ENCODE data around the gene SNCB. TPM values are rescaled to one million over a fixed set of nuclear protein-coding genes. Genes with fewer than 3 reads are reported as not detected.

The SNCB gene
- total and polyA plus RNA-seq, 2 of the 4 experiments (the other 2 are of a cell fraction) = 0.41 TPM; not detected in 1

DNA sequence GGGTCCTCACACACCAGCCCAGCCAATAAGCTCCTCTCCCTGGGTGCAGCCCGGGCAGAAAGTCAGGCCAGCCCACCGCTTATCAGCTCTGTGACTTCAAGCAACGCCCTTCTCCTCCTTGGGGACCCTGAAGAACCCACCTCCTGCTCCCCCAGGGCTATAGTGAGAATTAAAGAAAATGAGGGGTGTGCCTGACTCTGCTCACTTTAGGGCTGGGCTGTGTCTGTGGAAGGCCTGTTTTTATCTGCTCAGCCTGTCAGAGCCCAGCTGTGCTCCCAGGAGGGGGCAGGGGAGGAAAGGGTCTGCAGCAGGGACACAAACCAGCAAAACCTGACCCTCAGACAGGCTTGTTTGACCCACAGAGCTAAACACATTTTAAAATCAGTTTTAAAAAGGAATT is 24.3 kb downstream of the SNCB start:
- Histone ChIP-seq H3K4me3 (ENCODE audit: insufficient read depth, low read depth, low read length) (no peak overlapping the region), H3K18ac (ENCODE audit: low read depth, low read length) (no peak overlapping the region), H3K9me3 (ENCODE audit: control insufficient read depth, insufficient read depth, low read length) (no peaks in the 10 kb centered on the region), H4K8ac (ENCODE audit: low read depth in 2 of 2, low read length in 2 of 2) (no peak overlapping the region), H2AK5ac (ENCODE audit: low read depth, low read length) (no peak overlapping the region), H3K27ac (ENCODE audit: insufficient read depth, low read length) (no peak overlapping the region), H3K9ac (ENCODE audit: low read depth, low read length) (no peak overlapping the region), H3K9me1 (ENCODE audit: insufficient read depth, low read length) (peaks cover 14% of the 10 kb centered on the region), H2BK120ac (ENCODE audit: low read depth, low read length) (no peak overlapping the region), H2BK20ac (ENCODE audit: low read depth, low read length) (no peak overlapping the region), H3K14ac (replicated peaks; ENCODE audit: low read depth, low read length) (no peak overlapping the region), H3K4me1 (ENCODE audit: control insufficient read depth, insufficient read depth, low read length) (peaks cover 3% of the 10 kb centered on the region; the same call in 1 of the 2 replicates), H4K5ac (ENCODE audit: low read depth, low read length) (no peak overlapping the region), H2BK5ac (ENCODE audit: low read depth, low read length, poor library complexity, severe bottlenecking) (no peak overlapping the region), H3K56ac (ENCODE audit: extremely low read depth, insufficient read depth, low read length) (no peak overlapping the region), H3K4me2 (ENCODE audit: low read depth, low read length) (no peak overlapping the region), H4K91ac (ENCODE audit: insufficient read depth, low read depth, low read length) (no peak overlapping the region), H3K23ac (ENCODE audit: low read depth, low read length) (no peak overlapping the region), H3K4ac (ENCODE audit: low read depth, low read length) (no peak overlapping the region), H2AFZ (replicated peaks; ENCODE audit: low read length, poor library complexity) (no peak overlapping the region), H3K27me3 (ENCODE audit: control insufficient read depth, insufficient read depth, low read length) (no peaks in the 10 kb centered on the region), H4K20me1 (ENCODE audit: insufficient read depth, low read length) (peaks cover 21% of the 10 kb centered on the region), H2BK15ac (ENCODE audit: low read depth, low read length) (no peak overlapping the region), H3K36me3 (ENCODE audit: control insufficient read depth, insufficient read depth, low read length) (no peaks in the 10 kb centered on the region), H3K79me1 (ENCODE audit: low read depth in 1 of 2, low read length in 2 of 2) (peaks cover 4 to 35% of the 10 kb centered on the region in 2 experiments), H2AK9ac (replicated peaks; ENCODE audit: low read depth, low read length, poor library complexity) (no peak overlapping the region)
- intact Hi-C loops (cut with micrococcal nuclease) = no loop called here
- ATAC-seq (ENCODE audit: low read depth) (no peak), DNase-seq (no peak)
- CTCF ChIA-PET = interaction anchor here (0.6 kb wide), 1 partner anchor 9 kb away, joined by 3 read pairs; no protein-coding TSS in a partner anchor
- dilution Hi-C loops (cut with HindIII; ENCODE audit: low sequenced_read_pairs, unreplicated experiment) = no loop called here
- POLR2A ChIA-PET (ENCODE audit: unreplicated experiment) = no interaction called here
- in situ Hi-C loops (cut with MboI; ENCODE audit: low sequenced_read_pairs) = no loop called here
- BruUV-seq (replicated peaks) = no TSS peak
- no CpG with 5 or more reads among the region's 3 CpGs for WGBS, 2 experiments (ENCODE audit: extremely low coverage in 2 of 2, insufficient read length in 1 of 2)
- TF ChIP-seq FOS (IDR thresholded peaks at IDR 0.05; ENCODE audit: low read depth, low read length) = no peak
- no peak for TF ChIP-seq CHD1 (IDR thresholded peaks at IDR 0.05; ENCODE audit: low read depth, low read length)
- TF ChIP-seq, protein P1, sequence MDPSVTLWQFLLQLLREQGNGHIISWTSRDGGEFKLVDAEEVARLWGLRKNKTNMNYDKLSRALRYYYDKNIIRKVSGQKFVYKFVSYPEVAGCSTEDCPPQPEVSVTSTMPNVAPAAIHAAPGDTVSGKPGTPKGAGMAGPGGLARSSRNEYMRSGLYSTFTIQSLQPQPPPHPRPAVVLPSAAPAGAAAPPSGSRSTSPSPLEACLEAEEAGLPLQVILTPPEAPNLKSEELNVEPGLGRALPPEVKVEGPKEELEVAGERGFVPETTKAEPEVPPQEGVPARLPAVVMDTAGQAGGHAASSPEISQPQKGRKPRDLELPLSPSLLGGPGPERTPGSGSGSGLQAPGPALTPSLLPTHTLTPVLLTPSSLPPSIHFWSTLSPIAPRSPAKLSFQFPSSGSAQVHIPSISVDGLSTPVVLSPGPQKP (IDR thresholded peaks at IDR 0.05; ENCODE audit: borderline replicate concordance, low read depth, low read length) = no peak
- no peak for TF ChIP-seq RFX5 (IDR thresholded peaks at IDR 0.05; ENCODE audit: low read depth, low read length)
- TF ChIP-seq RAD21 (IDR thresholded peaks at IDR 0.05; ENCODE audit: low read length) = no peak
- TF ChIP-seq CEBPB (IDR thresholded peaks at IDR 0.05; ENCODE audit: low read depth, low read length) = no peak
- no peak for TF ChIP-seq NFE2L2 (IDR thresholded peaks at IDR 0.05; ENCODE audit: low read depth, low read length)
- no peak for TF ChIP-seq BHLHE40 (IDR thresholded peaks at IDR 0.05; ENCODE audit: low read depth, low read length)
- TF ChIP-seq, protein P2, sequence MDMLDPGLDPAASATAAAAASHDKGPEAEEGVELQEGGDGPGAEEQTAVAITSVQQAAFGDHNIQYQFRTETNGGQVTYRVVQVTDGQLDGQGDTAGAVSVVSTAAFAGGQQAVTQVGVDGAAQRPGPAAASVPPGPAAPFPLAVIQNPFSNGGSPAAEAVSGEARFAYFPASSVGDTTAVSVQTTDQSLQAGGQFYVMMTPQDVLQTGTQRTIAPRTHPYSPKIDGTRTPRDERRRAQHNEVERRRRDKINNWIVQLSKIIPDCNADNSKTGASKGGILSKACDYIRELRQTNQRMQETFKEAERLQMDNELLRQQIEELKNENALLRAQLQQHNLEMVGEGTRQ (IDR thresholded peaks at IDR 0.05; ENCODE audit: low read depth, low read length) = no peak
- TF ChIP-seq MXI1 (IDR thresholded peaks at IDR 0.05; ENCODE audit: borderline replicate concordance, low read depth, low read length) = no peak
- TF ChIP-seq SMC3 (IDR thresholded peaks at IDR 0.05; ENCODE audit: low read depth, low read length) = no peak
- no peak for TF ChIP-seq RCOR1 (IDR thresholded peaks at IDR 0.05; ENCODE audit: insufficient replicate concordance, low read length)
- TF ChIP-seq, protein P3, sequence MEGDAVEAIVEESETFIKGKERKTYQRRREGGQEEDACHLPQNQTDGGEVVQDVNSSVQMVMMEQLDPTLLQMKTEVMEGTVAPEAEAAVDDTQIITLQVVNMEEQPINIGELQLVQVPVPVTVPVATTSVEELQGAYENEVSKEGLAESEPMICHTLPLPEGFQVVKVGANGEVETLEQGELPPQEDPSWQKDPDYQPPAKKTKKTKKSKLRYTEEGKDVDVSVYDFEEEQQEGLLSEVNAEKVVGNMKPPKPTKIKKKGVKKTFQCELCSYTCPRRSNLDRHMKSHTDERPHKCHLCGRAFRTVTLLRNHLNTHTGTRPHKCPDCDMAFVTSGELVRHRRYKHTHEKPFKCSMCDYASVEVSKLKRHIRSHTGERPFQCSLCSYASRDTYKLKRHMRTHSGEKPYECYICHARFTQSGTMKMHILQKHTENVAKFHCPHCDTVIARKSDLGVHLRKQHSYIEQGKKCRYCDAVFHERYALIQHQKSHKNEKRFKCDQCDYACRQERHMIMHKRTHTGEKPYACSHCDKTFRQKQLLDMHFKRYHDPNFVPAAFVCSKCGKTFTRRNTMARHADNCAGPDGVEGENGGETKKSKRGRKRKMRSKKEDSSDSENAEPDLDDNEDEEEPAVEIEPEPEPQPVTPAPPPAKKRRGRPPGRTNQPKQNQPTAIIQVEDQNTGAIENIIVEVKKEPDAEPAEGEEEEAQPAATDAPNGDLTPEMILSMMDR (conservative IDR thresholded peaks at IDR 0.05; ENCODE audit: low read depth, low read length) = no peak
- TF ChIP-seq POLR2A (IDR thresholded peaks at IDR 0.05; ENCODE audit: low read depth, low read length) = no peak
- TF ChIP-seq MAFK (IDR thresholded peaks at IDR 0.05; ENCODE audit: low read depth, low read length) = no peak
- TF ChIP-seq MAZ (IDR thresholded peaks at IDR 0.05; ENCODE audit: borderline replicate concordance, low read depth, low read length) = no peak

All from IMR-90 (cell line).